CD14-positive monocyte (primary cell): ENCODE results near the gene ORC1. TPM values are rescaled to one million over a fixed set of nuclear protein-coding genes. Genes with fewer than 3 reads are reported as not detected.

Experiments used
- DNase-seq, 3 donors: peaks; one replicate each; pipeline ENCODE4 v3.0.0-alpha.2; 2011 to 2022
- H2AFZ ChIP-seq: 2 replicates; pipeline ENCODE4 v1.6.0; 2012; ENCODE audit warnings: mild to moderate bottlenecking, low read depth, low read length, inconsistent platforms; ENCODE audit not compliant: insufficient read depth, poor library complexity, severe bottlenecking
- H3K27ac ChIP-seq, 2 donors: 1 replicate in 1 of 2; 2 replicates in 1 of 2; pipeline ENCODE4 v1.5.1; 2012 to 2013; ENCODE audit warnings: low read length in 2 of 2, control low read depth in 1 of 2, inconsistent platforms in 1 of 2, low read depth in 1 of 2, mild to moderate bottlenecking in 1 of 2
- H3K27me3 ChIP-seq, 2 donors: one replicate each; pipeline versions ENCODE4 v1.6.0 to v1.6.1; 2011 to 2013; ENCODE audit warnings: low read length in 2 of 2; ENCODE audit not compliant: control insufficient read depth in 2 of 2, insufficient read depth in 2 of 2
- H3K36me3 ChIP-seq, 2 donors: replicated peaks in 1 of 2; 1 replicate in 1 of 2; 2 replicates in 1 of 2; pipeline versions ENCODE4 v1.5.1 to v1.6.1; 2012 to 2013; ENCODE audit warnings: low read length in 2 of 2, control low read depth in 1 of 2, inconsistent platforms in 1 of 2, mild to moderate bottlenecking in 1 of 2; ENCODE audit not compliant: insufficient read depth in 2 of 2, control insufficient read depth in 1 of 2
- H3K4me1 ChIP-seq, 2 donors: 1 replicate in 1 of 2; 2 replicates in 1 of 2; pipeline versions ENCODE4 v1.5.1 to v1.6.1; 2012 to 2013; ENCODE audit warnings: low read length in 2 of 2, control low read depth in 1 of 2, inconsistent platforms in 1 of 2, mild to moderate bottlenecking in 1 of 2, moderate library complexity in 1 of 2; ENCODE audit not compliant: insufficient read depth in 2 of 2, control insufficient read depth in 1 of 2
- H3K4me2 ChIP-seq: replicated peaks from 2 replicates; pipeline ENCODE3; 2012; ENCODE audit warnings: low read length, moderate library complexity, mild to moderate bottlenecking; ENCODE audit not compliant: poor library complexity, severe bottlenecking; ENCODE audit errors: extremely low read depth
- H3K4me3 ChIP-seq, 3 experiments: fragments of 200-600 bp in 1 of 3; sonication (generic) in 1 of 3; replicated peaks in 1 of 3; 1 replicate in 2 of 3; 2 replicates in 1 of 3; pipeline ENCODE4 v1.5.1; 2011 to 2013; ENCODE audit warnings: low read length in 3 of 3, mild to moderate bottlenecking in 3 of 3, control low read depth in 2 of 3, low read depth in 2 of 3, inconsistent platforms in 1 of 3, moderate library complexity in 1 of 3
- H3K79me2 ChIP-seq: 2 replicates; pipeline ENCODE4 v1.6.0; 2012; ENCODE audit warnings: mild to moderate bottlenecking, control low read depth, inconsistent platforms, low read length, moderate library complexity; ENCODE audit not compliant: insufficient read depth
- H3K9ac ChIP-seq: 2 replicates; pipeline ENCODE4 v1.6.0; 2017; ENCODE audit warnings: low read length, mild to moderate bottlenecking; ENCODE audit not compliant: insufficient read depth, poor library complexity, severe bottlenecking
- H3K9me3 ChIP-seq, 2 donors: replicated peaks in 1 of 2; 1 replicate in 1 of 2; 2 replicates in 1 of 2; pipeline versions ENCODE4 v1.5.1 to v1.6.1; 2012 to 2013; ENCODE audit warnings: low read length in 2 of 2, control low read depth in 1 of 2; ENCODE audit not compliant: control insufficient read depth in 1 of 2, insufficient read depth in 1 of 2
- H4K20me1 ChIP-seq: 2 replicates; pipeline ENCODE4 v1.6.0; 2012; ENCODE audit warnings: mild to moderate bottlenecking, low read length, control low read depth, moderate library complexity; ENCODE audit not compliant: insufficient read depth
- H3K27ac Mint-ChIP-seq, 7 donors: one replicate each; pipeline ENCODE4 v1.8.0; 2020; ENCODE audit warnings: mild to moderate bottlenecking in 7 of 7, mixed read lengths in 7 of 7, moderate library complexity in 6 of 7, inconsistent platforms in 2 of 7
- H3K27me3 Mint-ChIP-seq, 3 donors: one replicate each; pipeline ENCODE4 v1.8.0; 2021 to 2022; ENCODE audit warnings: low read depth in 3 of 3, mild to moderate bottlenecking in 3 of 3, mixed read lengths in 3 of 3, moderate library complexity in 3 of 3, inconsistent platforms in 1 of 3
- H3K36me3 Mint-ChIP-seq, 2 donors: one replicate each; pipeline ENCODE4 v1.8.0; 2020; ENCODE audit warnings: mixed read lengths in 2 of 2, inconsistent platforms in 1 of 2, mild to moderate bottlenecking in 1 of 2
- H3K4me1 Mint-ChIP-seq: one replicate; pipeline ENCODE4 v1.8.0; 2020; ENCODE audit warnings: mild to moderate bottlenecking, mixed read lengths
- H3K4me3 Mint-ChIP-seq, 2 donors: one replicate each; pipeline ENCODE4 v1.8.0; 2020; ENCODE audit warnings: mild to moderate bottlenecking in 2 of 2, mixed read lengths in 2 of 2, moderate library complexity in 1 of 2
- H3K9me3 Mint-ChIP-seq, 7 donors: one replicate each; pipeline ENCODE4 v1.8.0; 2020 to 2022; ENCODE audit warnings: mixed read lengths in 7 of 7, mild to moderate bottlenecking in 6 of 7, moderate library complexity in 6 of 7, inconsistent platforms in 2 of 7
- WGBS: methylation state at CpG from one replicate; pipeline ENCODE4 v1.1.5; 2013; ENCODE audit warnings: missing lambda C conversion rate; ENCODE audit not compliant: insufficient coverage; 5-methylcytosine and 5-hydroxymethylcytosine counted together
- intact Hi-C, 2 donors: fragments of 100-400 bp; cut with micrococcal nuclease; formaldehyde crosslinking; loops; one replicate each; pipeline versions ENCODE4 v1.15.0 to v1.15.1; 2023
- polyA plus RNA-seq, 3 donors: library from polyadenylated mRNA; depleted of rRNA in 1 of 3; unstranded in 2 of 3; stranded (reverse) in 1 of 3; fragments of 300-500 nt in 2 of 3; fragments of >200 nt in 1 of 3; fragmentation: Illumina TruSeq in 2 of 3; gene quantifications; 1 replicate in 2 of 3; 2 replicates in 1 of 3; pipeline ENCODE4 v1.2.3, GENCODE V29; 2012 to 2021
- TF ChIP-seq, protein P1 (sequence below): fragments of 200-600 bp; IDR thresholded peaks from one replicate; pipeline ENCODE4 v1.8.0; 2022; ENCODE audit warnings: antibody characterized with exemption, mild to moderate bottlenecking

Gene ORC1
- polyA plus RNA-seq, 3 donors: 0.12 to 0.27 TPM; not detected in 1

DNA sequence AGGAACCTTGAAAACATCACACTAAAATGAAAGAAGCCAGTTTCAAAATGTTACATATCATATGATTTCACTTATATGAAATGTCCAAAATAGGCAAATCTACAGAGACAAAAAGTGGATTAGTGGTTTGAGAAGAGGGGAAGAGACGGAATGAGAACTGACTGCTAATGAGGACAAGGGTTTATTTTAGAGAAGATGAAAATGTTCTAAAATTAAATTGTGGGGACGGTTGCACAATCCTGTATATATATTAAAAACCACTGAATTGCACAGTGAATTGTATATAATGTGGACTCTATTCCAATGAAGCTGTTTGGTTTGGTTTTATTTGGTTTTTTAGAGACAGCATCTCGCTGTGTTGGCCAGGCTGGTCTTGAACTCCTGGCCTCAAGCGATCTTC lies 35.8 kb upstream of the ORC1 start:
- no peak for DNase-seq
- peaks cover 14 to 20% of the 10 kb centered on the region in 2 donors for H3K4me1 ChIP-seq
- H3K27me3 Mint-ChIP-seq: peaks cover 0 to 4% (median 2%) of the 10 kb centered on the region in 3 donors
- intact Hi-C loops: no loop called here
- H3K9me3 ChIP-seq: no peaks in the 10 kb centered on the region
- H3K9ac ChIP-seq: no peak overlapping the region
- TF ChIP-seq, protein P1, sequence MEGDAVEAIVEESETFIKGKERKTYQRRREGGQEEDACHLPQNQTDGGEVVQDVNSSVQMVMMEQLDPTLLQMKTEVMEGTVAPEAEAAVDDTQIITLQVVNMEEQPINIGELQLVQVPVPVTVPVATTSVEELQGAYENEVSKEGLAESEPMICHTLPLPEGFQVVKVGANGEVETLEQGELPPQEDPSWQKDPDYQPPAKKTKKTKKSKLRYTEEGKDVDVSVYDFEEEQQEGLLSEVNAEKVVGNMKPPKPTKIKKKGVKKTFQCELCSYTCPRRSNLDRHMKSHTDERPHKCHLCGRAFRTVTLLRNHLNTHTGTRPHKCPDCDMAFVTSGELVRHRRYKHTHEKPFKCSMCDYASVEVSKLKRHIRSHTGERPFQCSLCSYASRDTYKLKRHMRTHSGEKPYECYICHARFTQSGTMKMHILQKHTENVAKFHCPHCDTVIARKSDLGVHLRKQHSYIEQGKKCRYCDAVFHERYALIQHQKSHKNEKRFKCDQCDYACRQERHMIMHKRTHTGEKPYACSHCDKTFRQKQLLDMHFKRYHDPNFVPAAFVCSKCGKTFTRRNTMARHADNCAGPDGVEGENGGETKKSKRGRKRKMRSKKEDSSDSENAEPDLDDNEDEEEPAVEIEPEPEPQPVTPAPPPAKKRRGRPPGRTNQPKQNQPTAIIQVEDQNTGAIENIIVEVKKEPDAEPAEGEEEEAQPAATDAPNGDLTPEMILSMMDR: no peak
- H3K36me3 ChIP-seq: peaks cover 30 to 59% of the 10 kb centered on the region in 2 donors
- peaks cover 21% of the 10 kb centered on the region for H3K4me1 Mint-ChIP-seq
- no peak overlapping the region for H3K4me3 Mint-ChIP-seq
- no peak overlapping the region for H3K27ac ChIP-seq
- no peaks in the 10 kb centered on the region for H3K79me2 ChIP-seq
- H2AFZ ChIP-seq: no peak overlapping the region
- H3K9me3 Mint-ChIP-seq: no peaks in the 10 kb centered on the region
- 0% methylated on average over 1 of the region's 4 CpGs for WGBS
- H3K27me3 ChIP-seq: no peaks in the 10 kb centered on the region
- no peaks in the 10 kb centered on the region for H4K20me1 ChIP-seq
- no peak overlapping the region for H3K4me3 ChIP-seq
- H3K36me3 Mint-ChIP-seq: peaks cover 47 to 54% of the 10 kb centered on the region in 2 donors
- no peak overlapping the region for H3K4me2 ChIP-seq
- peak overlapping the region in 1 of 7 donors; percentile 66 for H3K27ac Mint-ChIP-seq

DNA sequence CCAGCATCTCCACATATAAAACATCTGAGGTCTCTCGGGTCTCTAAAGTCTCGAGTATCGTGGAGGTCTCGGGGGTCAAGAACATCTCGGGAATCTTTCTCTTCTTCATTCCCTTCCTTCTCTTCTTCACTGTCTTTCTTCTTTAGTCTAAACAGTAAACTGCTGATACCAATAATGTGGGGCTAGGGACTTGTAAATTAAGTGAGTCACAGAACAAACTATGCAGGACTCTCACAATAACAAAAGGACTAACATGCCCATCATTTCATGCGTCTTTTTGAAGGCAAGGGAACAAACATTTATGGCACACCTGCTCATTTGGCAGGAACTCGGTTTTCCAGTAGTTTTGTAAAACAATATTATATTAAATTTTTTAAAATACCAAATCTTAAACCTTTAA lies 32.6 kb upstream of the ORC1 start:
- Mint-ChIP-seq H3K36me3 (peaks cover 55 to 57% of the 10 kb centered on the region in 2 donors), H3K4me3 (no peak overlapping the region), H3K27me3 (peaks cover 0 to 4% (median 2%) of the 10 kb centered on the region in 3 donors), H3K27ac (no peak overlapping the region), H3K4me1 (peaks cover 21% of the 10 kb centered on the region), H3K9me3 (no peaks in the 10 kb centered on the region)
- no peaks in the 10 kb centered on the region for H3K79me2 ChIP-seq
- no peak overlapping the region for H2AFZ ChIP-seq
- intact Hi-C loops: no loop called here
- H3K9ac ChIP-seq: no peak overlapping the region
- no peak overlapping the region for H3K4me2 ChIP-seq
- H3K27ac ChIP-seq: no peak overlapping the region
- H3K4me3 ChIP-seq: no peak overlapping the region
- DNase-seq: no peak
- no peaks in the 10 kb centered on the region for H4K20me1 ChIP-seq
- WGBS: no CpG with 5 or more reads among the region's 7 CpGs
- no peaks in the 10 kb centered on the region for H3K27me3 ChIP-seq
- H3K4me1 ChIP-seq: peaks cover 14 to 20% of the 10 kb centered on the region in 2 donors
- peaks cover 18 to 64% of the 10 kb centered on the region in 2 donors for H3K36me3 ChIP-seq
- TF ChIP-seq, protein P1: no peak
- no peaks in the 10 kb centered on the region for H3K9me3 ChIP-seq
